Common myeloid progenitor, CD34-positive (primary cell): ENCODE results near the gene GTF3C4. TPM values are rescaled to one million over a fixed set of nuclear protein-coding genes. Genes with fewer than 3 reads are reported as not detected.

Experiments
- CTCF ChIA-PET: fragments of 350-600 bp; sonication (Branson Sonifier 250); formaldehyde crosslinking; loops from one replicate; lab custom pipeline; 2021; ENCODE audit warnings: antibody characterized with exemption; lab: Charles Lee
- POLR2A ChIA-PET: fragments of 350-600 bp; sonication (Branson Sonifier 250); formaldehyde crosslinking; loops from one replicate; lab custom pipeline; 2021; ENCODE audit warnings: antibody characterized with exemption; lab: Charles Lee
- DNase-seq, 3 donors: peaks; one replicate each; pipeline versions ENCODE4 v3.0.0 to v3.0.0-alpha.2; 2013
- H3K27ac ChIP-seq, 2 experiments: 1 replicate in 1 of 2; 2 replicates in 1 of 2; pipeline ENCODE4 v1.7.0; 2013; ENCODE audit warnings: inconsistent platforms in 2 of 2, low read length in 2 of 2, mild to moderate bottlenecking in 2 of 2, low read depth in 1 of 2, moderate library complexity in 1 of 2; ENCODE audit not compliant: severe bottlenecking in 2 of 2, insufficient read depth in 1 of 2, poor library complexity in 1 of 2
- H3K27me3 ChIP-seq, 5 experiments: replicated peaks in 2 of 5; 1 replicate in 3 of 5; 2 replicates in 2 of 5; pipeline versions ENCODE4 v1.6.1 to v1.7.0; 2013; ENCODE audit warnings: low read length in 4 of 5, mild to moderate bottlenecking in 2 of 5, moderate library complexity in 2 of 5, inconsistent platforms in 1 of 5; ENCODE audit not compliant: insufficient read depth in 5 of 5, control insufficient read depth in 4 of 5
- H3K36me3 ChIP-seq, 4 experiments: 1 replicate in 2 of 4; 2 replicates in 2 of 4; pipeline versions ENCODE4 v1.6.1 to v1.7.0; 2013; ENCODE audit warnings: low read length in 3 of 4, control low read depth in 1 of 4, mild to moderate bottlenecking in 1 of 4; ENCODE audit not compliant: control insufficient read depth in 4 of 4, insufficient read depth in 4 of 4
- H3K4me1 ChIP-seq, 4 experiments: 1 replicate in 3 of 4; 2 replicates in 1 of 4; pipeline versions ENCODE4 v1.6.1 to v1.7.1; 2013; ENCODE audit warnings: low read length in 3 of 4, mild to moderate bottlenecking in 3 of 4, control low read depth in 1 of 4, inconsistent platforms in 1 of 4, moderate library complexity in 1 of 4; ENCODE audit not compliant: control insufficient read depth in 4 of 4, insufficient read depth in 4 of 4; ENCODE audit errors: control extremely low read depth in 1 of 4
- H3K4me3 ChIP-seq, 7 experiments: 1 replicate in 4 of 7; 2 replicates in 3 of 7; pipeline versions ENCODE4 v1.5.1 to v1.7.0; 2013; ENCODE audit warnings: mild to moderate bottlenecking in 7 of 7, low read length in 6 of 7, moderate library complexity in 6 of 7, inconsistent platforms in 2 of 7, low read depth in 2 of 7, control low read depth in 1 of 7; ENCODE audit not compliant: insufficient read depth in 4 of 7, control insufficient read depth in 1 of 7; ENCODE audit errors: extremely low read depth in 1 of 7
- H3K9me3 ChIP-seq, 5 experiments: 1 replicate in 4 of 5; 2 replicates in 1 of 5; pipeline versions ENCODE4 v1.6.1 to v1.7.1; 2013; ENCODE audit warnings: low read length in 4 of 5, mild to moderate bottlenecking in 2 of 5, inconsistent platforms in 1 of 5, low read depth in 1 of 5, moderate library complexity in 1 of 5; ENCODE audit not compliant: control insufficient read depth in 4 of 5, insufficient read depth in 2 of 5; ENCODE audit errors: control extremely low read depth in 1 of 5
- WGBS: methylation state at CpG from one replicate; pipeline ENCODE4 v1.1.5; 2013; ENCODE audit not compliant: insufficient coverage; 5-methylcytosine and 5-hydroxymethylcytosine counted together
- polyA plus RNA-seq: library from polyadenylated mRNA; unstranded; fragments of 120-200 nt; gene quantifications from one replicate; pipeline ENCODE4 v1.2.1, GENCODE V29; 2013

The GTF3C4 gene
- 8.5 TPM for polyA plus RNA-seq

DNA sequence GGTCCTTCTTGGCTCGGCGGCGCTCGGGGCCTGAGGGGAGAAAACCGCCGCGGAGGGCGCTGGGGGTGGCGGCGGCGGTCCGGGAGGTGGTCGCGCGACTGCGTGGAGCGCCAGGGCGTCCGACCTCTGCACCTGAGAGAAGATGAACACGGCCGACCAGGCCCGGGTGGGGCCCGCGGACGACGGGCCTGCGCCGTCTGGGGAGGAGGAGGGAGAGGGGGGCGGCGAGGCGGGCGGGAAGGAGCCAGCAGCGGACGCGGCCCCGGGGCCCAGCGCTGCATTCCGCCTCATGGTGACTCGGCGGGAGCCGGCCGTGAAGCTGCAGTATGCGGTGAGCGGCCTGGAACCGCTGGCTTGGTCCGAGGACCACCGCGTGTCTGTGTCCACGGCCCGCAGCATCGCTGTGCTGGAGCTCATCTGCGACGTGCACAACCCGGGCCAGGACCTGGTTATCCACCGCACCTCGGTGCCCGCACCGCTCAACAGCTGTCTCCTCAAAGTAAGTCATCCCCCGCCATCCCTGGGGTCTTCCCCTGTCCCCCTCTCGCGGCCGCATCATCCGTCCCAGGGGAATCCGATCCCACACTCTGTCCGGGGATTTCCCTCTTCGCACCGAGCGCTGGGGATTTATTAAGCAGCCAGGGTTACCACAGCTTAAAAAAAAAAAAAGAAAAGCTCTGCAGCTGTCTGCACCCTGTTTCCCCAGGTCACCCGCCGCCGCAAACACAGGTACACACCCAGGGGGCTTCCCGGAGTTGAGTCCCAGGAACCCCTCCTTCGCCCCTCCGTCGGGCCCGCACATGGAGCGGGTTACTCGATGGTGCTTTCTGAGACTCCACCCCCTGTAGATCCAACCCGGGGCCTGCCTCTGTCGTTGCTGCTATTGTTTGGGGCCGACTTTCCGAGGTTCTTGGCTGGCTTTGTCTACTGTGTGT is at the start of gene GTF3C4:
TSS of gene GTF3C4 (plus strand) at position 8 of the 935 bp plus-strand sequence. CDS start at position 143, 135 bp downstream.
- H3K36me3 ChIP-seq: peaks cover 0 to 4% (median 1%) of the 10 kb centered on the region in 4 experiments
- POLR2A ChIA-PET: interaction anchor here (0.5 to 1.4 kb wide), 3 partner anchors 17 to 425 kb away, joined by 3 to 5 read pairs (median 4); no protein-coding TSS in a partner anchor
- CTCF ChIA-PET: interaction anchor here (0.7 to 1.8 kb wide), 9 partner anchors 12 to 352 kb away, joined by 3 to 5 read pairs (median 3); no protein-coding TSS in a partner anchor
- peak within 1 kb of the TSS; percentile 80 to 99 (median 89) for H3K4me3 ChIP-seq
- WGBS: under 1% methylated on average over 66 of the region's 82 CpGs
- H3K27me3 ChIP-seq: no peaks in the 10 kb centered on the region
- no peaks in the 10 kb centered on the region for H3K9me3 ChIP-seq
- H3K4me1 ChIP-seq: peaks cover 9 to 36% (median 34%) of the 10 kb centered on the region in 4 experiments
- H3K27ac ChIP-seq: peak within 1 kb of the TSS; percentile 96
- peak; percentile 15 to 45 (median 43) for DNase-seq

- POLR2A ChIA-PET: no interaction called here
- DNase-seq: no peak
- no peak overlapping the region for H3K27ac ChIP-seq
- no peak overlapping the region for H3K4me3 ChIP-seq
- peaks cover 4 to 71% (median 35%) of the 10 kb centered on the region in 4 experiments for H3K36me3 ChIP-seq
- no peaks in the 10 kb centered on the region for H3K9me3 ChIP-seq
- H3K4me1 ChIP-seq: no peaks in the 10 kb centered on the region
- 88% methylated on average over 5 of the region's 5 CpGs for WGBS
- no peaks in the 10 kb centered on the region for H3K27me3 ChIP-seq
- CTCF ChIA-PET: interaction anchor here (1.5 kb wide), 1 partner anchor 15 kb away, joined by 3 read pairs; no protein-coding TSS in a partner anchor
Measured at GRCh38 chr9:132622159-132622558, 48.1 kb upstream of the GTF3C4 start.

DNA sequence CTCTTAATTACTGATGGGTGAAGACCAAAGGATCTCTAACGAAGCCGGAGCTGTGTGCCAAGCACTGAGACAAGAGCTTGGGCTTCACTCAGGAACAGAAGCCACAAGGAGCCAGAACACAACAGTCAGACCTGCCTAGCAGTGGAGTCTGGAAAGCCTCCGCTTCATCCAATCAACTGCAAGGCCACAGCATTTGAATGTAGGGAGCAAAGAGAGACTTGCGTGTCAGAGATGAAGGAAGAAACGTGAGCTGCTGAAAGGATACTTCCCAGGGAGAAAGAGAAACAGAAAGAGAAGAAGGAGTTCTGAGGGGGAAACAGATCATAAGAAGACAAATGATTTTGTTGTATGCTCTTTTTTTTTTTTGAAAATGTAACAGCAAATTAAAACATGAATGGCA is 44.0 kb upstream of the GTF3C4 start:
- H3K27ac ChIP-seq: no peak overlapping the region
- H3K36me3 ChIP-seq: peaks cover 20 to 79% (median 45%) of the 10 kb centered on the region in 4 experiments
- POLR2A ChIA-PET: interaction anchor here (0.6 kb wide), 1 partner anchor 192 kb away, joined by 8 read pairs; no protein-coding TSS in a partner anchor
- DNase-seq: no peak
- CTCF ChIA-PET: no interaction called here
- H3K9me3 ChIP-seq: no peaks in the 10 kb centered on the region
- no peaks in the 10 kb centered on the region for H3K27me3 ChIP-seq
- H3K4me3 ChIP-seq: no peak overlapping the region
- WGBS: 93% methylated on average over 4 of the region's 5 CpGs
- H3K4me1 ChIP-seq: no peaks in the 10 kb centered on the region

GRCh38 chr9:132627106-132627505 is 43.2 kb upstream of the GTF3C4 start:
- H3K27ac ChIP-seq: no peak overlapping the region
- ChIA-PET POLR2A (no interaction called here), CTCF (no interaction called here)
- 69% methylated on average over 6 of the region's 7 CpGs for WGBS
- peaks cover 25 to 78% (median 51%) of the 10 kb centered on the region in 4 experiments for H3K36me3 ChIP-seq
- H3K4me1 ChIP-seq: no peaks in the 10 kb centered on the region
- H3K4me3 ChIP-seq: no peak overlapping the region
- H3K27me3 ChIP-seq: no peaks in the 10 kb centered on the region
- no peaks in the 10 kb centered on the region for H3K9me3 ChIP-seq
- no peak for DNase-seq

- Histone ChIP-seq H3K4me3 (no peak overlapping the region), H3K27ac (no peak overlapping the region), H3K27me3 (no peaks in the 10 kb centered on the region), H3K36me3 (peaks cover 23 to 79% (median 48%) of the 10 kb centered on the region in 4 experiments), H3K4me1 (no peaks in the 10 kb centered on the region), H3K9me3 (no peaks in the 10 kb centered on the region)
- WGBS: 98% methylated on average over 10 of the region's 11 CpGs
- no peak for DNase-seq
- CTCF ChIA-PET: no interaction called here
- POLR2A ChIA-PET: no interaction called here
Measured at GRCh38 chr9:132627594-132627993, 42.7 kb upstream of the GTF3C4 start.

GRCh38 chr9:132628746-132629145 is 41.5 kb upstream of the GTF3C4 start:
- ChIA-PET CTCF (no interaction called here), POLR2A (no interaction called here)
- no peak overlapping the region for H3K4me3 ChIP-seq
- no peaks in the 10 kb centered on the region for H3K9me3 ChIP-seq
- DNase-seq: no peak
- H3K27ac ChIP-seq: no peak overlapping the region
- 100% methylated on average over 6 of the region's 8 CpGs for WGBS
- H3K27me3 ChIP-seq: no peaks in the 10 kb centered on the region
- peaks cover 26 to 76% (median 47%) of the 10 kb centered on the region in 4 experiments for H3K36me3 ChIP-seq
- no peaks in the 10 kb centered on the region for H3K4me1 ChIP-seq

- Histone ChIP-seq H3K27me3 (no peaks in the 10 kb centered on the region), H3K9me3 (no peaks in the 10 kb centered on the region), H3K27ac (no peak overlapping the region), H3K36me3 (peaks cover 28 to 71% (median 45%) of the 10 kb centered on the region in 4 experiments), H3K4me3 (no peak overlapping the region), H3K4me1 (no peaks in the 10 kb centered on the region)
- POLR2A ChIA-PET: no interaction called here
- WGBS: 94% methylated on average over 8 of the region's 9 CpGs
- DNase-seq: no peak
- CTCF ChIA-PET: no interaction called here
Measured at GRCh38 chr9:132630116-132630515, 40.1 kb upstream of the GTF3C4 start.
